Cortex of kidney (tissue), 1 donor: ENCODE data around the gene AKAP7.
"Not testable (repeated sequence)": the region's sequence is repeated elsewhere in the genome, so short reads cannot be mapped to it uniquely, and the experiment has no call there.

Source experiments
- DNase-seq: peaks from one replicate; lab custom pipeline; 2025; lab: John Stamatoyannopoulos, UW

Gene AKAP7

GRCh38 chr6:131135244-131136020 lies at the start of gene AKAP7:
Gene AKAP7, plus strand, starts transcription at chr6:131135467. Its CDS starts 297 bp downstream, at chr6:131135764.
- peak; percentile 30 for DNase-seq

- not testable (repeated sequence) for DNase-seq
These were observed 44.9 kb upstream of the AKAP7 start for GRCh38 chr6:131090339-131090738.

- not testable (repeated sequence) for DNase-seq
These were observed 43.3 kb upstream of the AKAP7 start for GRCh38 chr6:131091944-131092343.

- DNase-seq: no peak
These were observed 41.9 kb upstream of the AKAP7 start for GRCh38 chr6:131093334-131093733.

- no peak for DNase-seq
These were observed 38.5 kb upstream of the AKAP7 start for GRCh38 chr6:131096786-131097185.

GRCh38 chr6:131101911-131102680 lies 33.2 kb upstream of the AKAP7 start:
- no peak for DNase-seq

- DNase-seq: no peak
These were observed 32.0 kb upstream of the AKAP7 start for GRCh38 chr6:131103296-131103695.

- DNase-seq: no peak
These were observed 31.4 kb upstream of the AKAP7 start for GRCh38 chr6:131103901-131104300.

GRCh38 chr6:131107151-131107550 lies 28.1 kb upstream of the AKAP7 start:
- no peak for DNase-seq

- no peak for DNase-seq
These were observed 23.0 kb upstream of the AKAP7 start for GRCh38 chr6:131112249-131112648.

- DNase-seq: no peak
These were observed 19.6 kb upstream of the AKAP7 start for GRCh38 chr6:131115651-131116050.

- DNase-seq: no peak
These were observed 18.9 kb upstream of the AKAP7 start for GRCh38 chr6:131116321-131116720.

GRCh38 chr6:131116755-131117360 lies 18.4 kb upstream of the AKAP7 start:
- no peak for DNase-seq

- DNase-seq: no peak
These were observed 17.4 kb upstream of the AKAP7 start for GRCh38 chr6:131117878-131118277.

GRCh38 chr6:131122007-131122406 lies 13.3 kb upstream of the AKAP7 start:
- DNase-seq: no peak

- no peak for DNase-seq
These were observed 12.8 kb upstream of the AKAP7 start for GRCh38 chr6:131122516-131122915.

- DNase-seq: no peak
These were observed 10.8 kb upstream of the AKAP7 start for GRCh38 chr6:131124336-131125071.

- no peak for DNase-seq
These were observed 9.8 kb upstream of the AKAP7 start for GRCh38 chr6:131125431-131125830.

GRCh38 chr6:131129689-131130553 lies 5.3 kb upstream of the AKAP7 start:
- DNase-seq: no peak

GRCh38 chr6:131130554-131130940 lies 4.7 kb upstream of the AKAP7 start:
- DNase-seq: no peak

GRCh38 chr6:131132360-131132759 lies 2.9 kb upstream of the AKAP7 start:
- no peak for DNase-seq
